H1 (cell line): Measurements from ENCODE around the gene PLXDC2. TPM values are rescaled to one million over a fixed set of nuclear protein-coding genes. Genes with fewer than 3 reads are reported as not detected.

Experiments used
- polyA plus RNA-seq, 7 experiments: library from polyadenylated mRNA; depleted of rRNA in 3 of 7; stranded (reverse) in 5 of 7; unstranded in 2 of 7; fragments of >200 nt in 5 of 7; fragments of 200-250 nt in 2 of 7; gene quantifications; 1 replicate in 5 of 7; 2 replicates in 1 of 7; 4 replicates in 1 of 7; pipeline versions ENCODE4 v1.2.1 to v1.2.3, GENCODE V29; 2011 to 2013; ENCODE audit warnings: missing spikeins in 2 of 7, mixed read lengths in 2 of 7
- total RNA-seq: library from RNA; stranded (reverse); fragmentation: NEBNext Ultra II Directional; extraction: Animal tissue kit (Norgen Biotek cat#: 25700); gene quantifications from 2 replicates; pipeline ENCODE4 v1.2.1, GENCODE V29; 2021
- TF ChIP-seq, protein P1 (sequence below): IDR thresholded peaks from 2 replicates; pipeline ENCODE4 v1.6.1; 2012; ENCODE audit warnings: low read length, inconsistent platforms

Gene PLXDC2
- total and polyA plus RNA-seq, 2 of the 8 experiments (the other 6 are each of a cell fraction or from before 2014, with no cell fraction given) = 23.0 to 40.5 TPM

DNA sequence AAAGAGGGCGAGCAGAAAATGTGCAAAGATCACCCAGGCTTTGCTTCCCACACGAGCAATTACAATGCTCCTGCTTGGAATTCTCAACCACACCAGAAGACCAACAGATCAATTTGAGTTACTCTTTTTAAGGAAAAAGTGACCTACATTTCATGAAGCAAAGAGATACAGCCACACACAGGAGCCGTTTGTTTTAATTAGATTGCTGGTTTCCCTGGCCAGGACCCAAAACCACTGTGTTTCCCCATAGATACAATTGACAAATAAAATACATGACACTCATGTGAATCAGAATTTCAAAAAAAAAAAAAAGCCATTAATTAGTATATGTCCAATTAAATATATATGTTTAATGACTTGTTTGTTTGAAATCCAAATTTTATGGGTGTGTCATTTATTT, 458.3 kb downstream of the PLXDC2 start (continued):
- TF ChIP-seq, protein P1, sequence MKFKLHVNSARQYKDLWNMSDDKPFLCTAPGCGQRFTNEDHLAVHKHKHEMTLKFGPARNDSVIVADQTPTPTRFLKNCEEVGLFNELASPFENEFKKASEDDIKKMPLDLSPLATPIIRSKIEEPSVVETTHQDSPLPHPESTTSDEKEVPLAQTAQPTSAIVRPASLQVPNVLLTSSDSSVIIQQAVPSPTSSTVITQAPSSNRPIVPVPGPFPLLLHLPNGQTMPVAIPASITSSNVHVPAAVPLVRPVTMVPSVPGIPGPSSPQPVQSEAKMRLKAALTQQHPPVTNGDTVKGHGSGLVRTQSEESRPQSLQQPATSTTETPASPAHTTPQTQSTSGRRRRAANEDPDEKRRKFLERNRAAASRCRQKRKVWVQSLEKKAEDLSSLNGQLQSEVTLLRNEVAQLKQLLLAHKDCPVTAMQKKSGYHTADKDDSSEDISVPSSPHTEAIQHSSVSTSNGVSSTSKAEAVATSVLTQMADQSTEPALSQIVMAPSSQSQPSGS = no peak
